Vagina (tissue), 2 donors: ENCODE data around the gene CD44.

ENCODE experiments used
- POLR2A ChIP-seq, 2 donors: fragments of 450-650 bp; IDR thresholded peaks; one replicate each; pipeline ENCODE4 v1.6.1; 2017; ENCODE audit warnings: antibody characterized with exemption in 2 of 2, mild to moderate bottlenecking in 2 of 2, moderate library complexity in 2 of 2
- TF ChIP-seq, protein P1 (sequence below), 3 experiments: fragments of 450-650 bp in 2 of 3; fragments of 200-600 bp in 1 of 3; sonication (generic) in 1 of 3; IDR thresholded peaks; one replicate each; pipeline ENCODE4 v1.5.1; 2017 to 2019; ENCODE audit warnings: antibody characterized with exemption in 3 of 3, mild to moderate bottlenecking in 2 of 3, moderate library complexity in 2 of 3

DNA sequence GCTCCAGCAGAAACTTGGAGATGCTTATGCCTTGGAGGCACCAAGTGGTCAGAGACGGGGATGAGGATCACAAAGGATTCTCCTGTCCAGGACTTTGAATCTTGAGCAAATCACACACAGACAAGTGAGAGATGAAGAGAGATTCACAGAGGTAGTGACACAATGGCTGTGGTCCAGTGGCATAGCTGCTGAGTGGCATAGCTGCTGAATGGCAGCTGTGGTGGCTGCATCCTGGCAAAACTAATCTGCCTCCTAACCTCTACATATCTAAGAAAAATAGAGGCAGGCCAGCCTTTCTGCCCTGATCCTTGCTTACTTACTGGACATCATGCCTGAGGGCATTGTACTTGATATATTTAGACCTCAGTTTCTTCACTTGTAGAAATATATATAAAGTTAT, 102.6 kb downstream of the CD44 start:
- TF ChIP-seq, protein P1, sequence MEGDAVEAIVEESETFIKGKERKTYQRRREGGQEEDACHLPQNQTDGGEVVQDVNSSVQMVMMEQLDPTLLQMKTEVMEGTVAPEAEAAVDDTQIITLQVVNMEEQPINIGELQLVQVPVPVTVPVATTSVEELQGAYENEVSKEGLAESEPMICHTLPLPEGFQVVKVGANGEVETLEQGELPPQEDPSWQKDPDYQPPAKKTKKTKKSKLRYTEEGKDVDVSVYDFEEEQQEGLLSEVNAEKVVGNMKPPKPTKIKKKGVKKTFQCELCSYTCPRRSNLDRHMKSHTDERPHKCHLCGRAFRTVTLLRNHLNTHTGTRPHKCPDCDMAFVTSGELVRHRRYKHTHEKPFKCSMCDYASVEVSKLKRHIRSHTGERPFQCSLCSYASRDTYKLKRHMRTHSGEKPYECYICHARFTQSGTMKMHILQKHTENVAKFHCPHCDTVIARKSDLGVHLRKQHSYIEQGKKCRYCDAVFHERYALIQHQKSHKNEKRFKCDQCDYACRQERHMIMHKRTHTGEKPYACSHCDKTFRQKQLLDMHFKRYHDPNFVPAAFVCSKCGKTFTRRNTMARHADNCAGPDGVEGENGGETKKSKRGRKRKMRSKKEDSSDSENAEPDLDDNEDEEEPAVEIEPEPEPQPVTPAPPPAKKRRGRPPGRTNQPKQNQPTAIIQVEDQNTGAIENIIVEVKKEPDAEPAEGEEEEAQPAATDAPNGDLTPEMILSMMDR (IDR thresholded peaks at IDR 0.05), result no peak
- TF ChIP-seq POLR2A (IDR thresholded peaks at IDR 0.05), result no peak
